Stimulated activated naive B cell treated with anti-CD40 and anti-IgM and Interleukin-4, amounts not matched to agents 10 μg/mL and 1 μg/mL and 100 μg/mL, for 72 hours (primary cell): ENCODE results near the gene SCAMP2.

Source experiments
- ATAC-seq, 2 donors: fragments of 150-1000 bp; cut with Tn5 transposase; replicated peaks; 2 replicates each; pipeline ENCODE4 v1.10.0; 2021; ENCODE audit warnings: moderate library complexity in 1 of 2
- DNase-seq: peaks from one replicate; pipeline ENCODE4 v3.0.0; 2021
- H3K27ac Mint-ChIP-seq: one replicate; pipeline ENCODE4 v1.8.0; 2022; ENCODE audit warnings: mild to moderate bottlenecking, mixed read lengths
- H3K27me3 Mint-ChIP-seq, 2 donors: one replicate each; pipeline ENCODE4 v1.8.0; 2022; ENCODE audit warnings: mixed read lengths in 2 of 2
- H3K36me3 Mint-ChIP-seq, 2 donors: one replicate each; pipeline ENCODE4 v1.8.0; 2022; ENCODE audit warnings: mixed read lengths in 2 of 2, mild to moderate bottlenecking in 1 of 2
- H3K4me1 Mint-ChIP-seq, 2 donors: one replicate each; pipeline ENCODE4 v1.8.0; 2022; ENCODE audit warnings: mixed read lengths in 2 of 2, mild to moderate bottlenecking in 1 of 2
- H3K4me3 Mint-ChIP-seq, 2 donors: one replicate each; pipeline ENCODE4 v1.8.0; 2022; ENCODE audit warnings: mild to moderate bottlenecking in 2 of 2, mixed read lengths in 2 of 2, moderate library complexity in 1 of 2
- H3K9me3 Mint-ChIP-seq, 2 donors: one replicate each; pipeline ENCODE4 v1.8.0; 2022; ENCODE audit warnings: mixed read lengths in 2 of 2, mild to moderate bottlenecking in 1 of 2

The SCAMP2 gene

DNA sequence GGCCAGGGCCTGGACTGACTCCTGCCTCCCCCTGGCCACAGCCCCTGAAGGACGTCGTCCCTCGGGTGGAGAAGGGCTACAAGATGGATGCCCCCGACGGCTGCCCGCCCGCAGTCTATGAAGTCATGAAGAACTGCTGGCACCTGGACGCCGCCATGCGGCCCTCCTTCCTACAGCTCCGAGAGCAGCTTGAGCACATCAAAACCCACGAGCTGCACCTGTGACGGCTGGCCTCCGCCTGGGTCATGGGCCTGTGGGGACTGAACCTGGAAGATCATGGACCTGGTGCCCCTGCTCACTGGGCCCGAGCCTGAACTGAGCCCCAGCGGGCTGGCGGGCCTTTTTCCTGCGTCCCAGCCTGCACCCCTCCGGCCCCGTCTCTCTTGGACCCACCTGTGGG lies 70.9 kb downstream of the SCAMP2 start:
- H3K27me3 Mint-ChIP-seq: no peaks in the 10 kb centered on the region
- peaks cover 32 to 59% of the 10 kb centered on the region in 2 donors for H3K36me3 Mint-ChIP-seq
- DNase-seq: no peak
- peaks cover 42 to 57% of the 10 kb centered on the region in 2 donors for H3K4me1 Mint-ChIP-seq
- no peak overlapping the region for H3K4me3 Mint-ChIP-seq
- peak overlapping the region; percentile 76 for H3K27ac Mint-ChIP-seq
- no peak for ATAC-seq
- peaks cover 0 to 2% of the 10 kb centered on the region in 2 donors for H3K9me3 Mint-ChIP-seq

GRCh38 chr15:74801311-74801997 lies 71.7 kb downstream of the SCAMP2 start:
- H3K4me1 Mint-ChIP-seq: peaks cover 41 to 54% of the 10 kb centered on the region in 2 donors

GRCh38 chr15:74800559-74801094 lies 72.5 kb downstream of the SCAMP2 start:
- H3K4me3 Mint-ChIP-seq: no peak overlapping the region
- ATAC-seq: no peak
- H3K27me3 Mint-ChIP-seq: no peaks in the 10 kb centered on the region
- H3K9me3 Mint-ChIP-seq: no peaks in the 10 kb centered on the region
- peaks cover 36 to 68% of the 10 kb centered on the region in 2 donors for H3K36me3 Mint-ChIP-seq
- no peak for DNase-seq
- peak overlapping the region; percentile 95 for H3K27ac Mint-ChIP-seq
- H3K4me1 Mint-ChIP-seq: peaks cover 45 to 59% of the 10 kb centered on the region in 2 donors

More at GRCh38 chr15:74801311-74801997, 71.7 kb downstream of the SCAMP2 start:
- Mint-ChIP-seq H3K27ac (peak overlapping the region; percentile 95), H3K4me3 (no peak overlapping the region), H3K27me3 (no peaks in the 10 kb centered on the region), H3K9me3 (peaks cover 0 to 1% of the 10 kb centered on the region in 2 donors), H3K36me3 (peaks cover 33 to 62% of the 10 kb centered on the region in 2 donors)
- ATAC-seq (no peak), DNase-seq (no peak)

DNA sequence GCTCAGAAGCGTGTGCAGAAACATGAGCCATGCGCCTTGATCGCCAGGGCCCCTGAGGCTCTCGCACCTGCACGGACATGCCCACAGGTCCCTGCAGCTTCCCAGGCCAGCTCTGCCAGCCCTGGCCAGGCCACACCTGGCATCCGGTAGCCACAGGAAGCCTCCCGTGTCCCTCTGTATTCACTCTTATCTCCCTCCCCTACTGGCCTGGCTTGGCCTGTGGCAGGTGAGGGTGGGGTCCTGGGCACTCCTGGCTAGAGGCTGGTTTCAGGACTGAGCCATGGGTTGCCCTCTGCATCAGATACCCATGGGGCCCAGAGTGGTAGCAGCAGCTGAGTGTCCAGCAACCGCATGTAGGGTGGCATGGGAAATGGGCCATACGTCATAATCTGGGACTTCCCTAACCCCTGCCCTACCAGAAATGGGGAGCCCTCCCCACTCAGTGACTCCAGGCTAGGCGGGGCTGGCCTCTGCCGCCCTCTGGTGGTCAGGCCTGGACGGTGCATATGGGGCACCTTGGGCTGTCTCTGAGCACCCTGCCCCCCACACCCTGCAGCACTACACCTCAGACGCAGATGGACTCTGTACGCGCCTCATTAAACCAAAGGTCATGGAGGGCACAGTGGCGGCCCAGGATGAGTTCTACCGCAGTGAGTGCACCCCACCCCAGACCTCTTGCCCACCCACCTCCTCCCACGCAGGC lies 73.2 kb downstream of the SCAMP2 start:
- H3K4me3 Mint-ChIP-seq: peak overlapping the region; percentile 39 to 50
- H3K27me3 Mint-ChIP-seq: no peaks in the 10 kb centered on the region
- peaks cover 36 to 72% of the 10 kb centered on the region in 2 donors for H3K36me3 Mint-ChIP-seq
- H3K27ac Mint-ChIP-seq: peak overlapping the region; percentile 95
- peak; percentile 85 for DNase-seq
- peaks cover 49 to 65% of the 10 kb centered on the region in 2 donors for H3K4me1 Mint-ChIP-seq
- ATAC-seq: peak; percentile 91 to 95
- no peaks in the 10 kb centered on the region for H3K9me3 Mint-ChIP-seq

GRCh38 chr15:74799255-74799855 lies 73.8 kb downstream of the SCAMP2 start:
- no peaks in the 10 kb centered on the region for H3K27me3 Mint-ChIP-seq
- ATAC-seq (peak; percentile 32 to 38), DNase-seq (no peak)
- peak overlapping the region; percentile 95 for H3K27ac Mint-ChIP-seq
- peaks cover 31 to 71% of the 10 kb centered on the region in 2 donors for H3K36me3 Mint-ChIP-seq
- peaks cover 54 to 71% of the 10 kb centered on the region in 2 donors for H3K4me1 Mint-ChIP-seq
- no peaks in the 10 kb centered on the region for H3K9me3 Mint-ChIP-seq
- peak overlapping the region in 1 of 2 donors; percentile 52 for H3K4me3 Mint-ChIP-seq

DNA sequence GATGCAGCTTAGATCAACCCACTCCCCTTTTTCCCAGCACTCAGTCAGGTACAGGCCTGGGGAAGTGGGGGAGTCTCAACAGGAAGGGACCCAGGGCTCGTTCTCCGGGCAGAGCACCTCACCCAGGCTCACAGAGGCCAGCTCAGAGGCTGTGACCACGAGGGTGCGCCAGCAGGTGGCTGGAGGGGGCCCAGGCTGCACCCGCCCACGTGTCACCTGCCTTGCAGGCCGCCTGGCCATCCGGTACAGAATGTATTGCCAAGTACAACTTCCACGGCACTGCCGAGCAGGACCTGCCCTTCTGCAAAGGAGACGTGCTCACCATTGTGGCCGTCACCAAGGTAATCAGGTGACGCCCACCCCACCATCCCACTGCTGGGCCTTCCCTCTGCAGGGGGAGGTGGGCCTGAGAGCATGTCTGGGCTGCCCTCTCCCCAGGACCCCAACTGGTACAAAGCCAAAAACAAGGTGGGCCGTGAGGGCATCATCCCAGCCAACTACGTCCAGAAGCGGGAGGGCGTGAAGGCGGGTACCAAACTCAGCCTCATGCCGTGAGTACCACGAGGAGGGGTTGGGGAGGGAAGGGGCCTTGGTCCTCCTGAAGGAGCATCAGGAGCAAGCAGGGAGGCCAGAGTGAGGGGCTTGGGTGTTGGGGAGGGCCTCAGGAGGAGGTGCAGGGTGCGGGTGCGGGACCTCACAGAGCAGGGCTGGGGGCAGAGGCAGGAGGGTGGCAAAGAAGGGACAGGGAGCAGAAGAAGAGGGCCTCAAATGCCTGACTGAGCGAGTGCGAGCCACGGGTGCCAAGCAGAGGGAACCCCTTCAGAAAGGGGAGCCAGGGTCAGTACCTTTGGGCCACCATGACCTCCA lies 74.5 kb downstream of the SCAMP2 start:
- peak overlapping the region; percentile 95 for H3K27ac Mint-ChIP-seq
- no peaks in the 10 kb centered on the region for H3K27me3 Mint-ChIP-seq
- peaks cover 25 to 64% of the 10 kb centered on the region in 2 donors for H3K36me3 Mint-ChIP-seq
- peaks cover 51 to 70% of the 10 kb centered on the region in 2 donors for H3K4me1 Mint-ChIP-seq
- no peaks in the 10 kb centered on the region for H3K9me3 Mint-ChIP-seq
- H3K4me3 Mint-ChIP-seq: peak overlapping the region; percentile 55 to 58
- DNase-seq: no peak
- ATAC-seq: no peak

GRCh38 chr15:74795966-74796625 lies 77.1 kb downstream of the SCAMP2 start:
- H3K27ac Mint-ChIP-seq: peak overlapping the region; percentile 86
- H3K4me3 Mint-ChIP-seq: peak overlapping the region; percentile 55 to 61
- DNase-seq (no peak), ATAC-seq (no peak)
- H3K4me1 Mint-ChIP-seq: peaks cover 70 to 90% of the 10 kb centered on the region in 2 donors
- H3K36me3 Mint-ChIP-seq: peaks cover 28 to 61% of the 10 kb centered on the region in 2 donors
- no peaks in the 10 kb centered on the region for H3K27me3 Mint-ChIP-seq
- no peaks in the 10 kb centered on the region for H3K9me3 Mint-ChIP-seq

DNA sequence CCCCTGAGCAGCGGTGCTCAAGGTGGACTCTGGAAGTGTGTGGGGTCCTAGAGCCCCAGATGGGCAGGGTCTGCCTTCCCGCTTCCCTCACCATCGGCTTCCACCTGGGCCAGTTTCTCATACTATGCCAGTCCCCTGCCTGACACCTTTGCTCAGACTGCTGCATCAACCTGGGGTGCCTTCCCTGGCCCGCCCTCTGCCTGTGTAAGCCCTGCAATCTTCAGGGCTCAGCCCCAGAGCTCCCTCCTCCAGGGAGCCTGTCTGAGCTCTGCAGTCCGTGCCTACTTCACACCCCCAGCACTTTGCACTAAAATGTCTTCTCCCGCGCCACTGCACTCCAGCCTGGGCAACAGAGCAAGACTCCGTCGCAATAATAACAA lies 78.2 kb downstream of the SCAMP2 start:
- Mint-ChIP-seq H3K4me1 (peaks cover 67 to 93% of the 10 kb centered on the region in 2 donors), H3K36me3 (peaks cover 30 to 55% of the 10 kb centered on the region in 2 donors), H3K4me3 (peak overlapping the region; percentile 4 to 45), H3K27me3 (no peaks in the 10 kb centered on the region), H3K9me3 (no peaks in the 10 kb centered on the region), H3K27ac (peak overlapping the region; percentile 96)
- ATAC-seq (no peak), DNase-seq (no peak)

DNA sequence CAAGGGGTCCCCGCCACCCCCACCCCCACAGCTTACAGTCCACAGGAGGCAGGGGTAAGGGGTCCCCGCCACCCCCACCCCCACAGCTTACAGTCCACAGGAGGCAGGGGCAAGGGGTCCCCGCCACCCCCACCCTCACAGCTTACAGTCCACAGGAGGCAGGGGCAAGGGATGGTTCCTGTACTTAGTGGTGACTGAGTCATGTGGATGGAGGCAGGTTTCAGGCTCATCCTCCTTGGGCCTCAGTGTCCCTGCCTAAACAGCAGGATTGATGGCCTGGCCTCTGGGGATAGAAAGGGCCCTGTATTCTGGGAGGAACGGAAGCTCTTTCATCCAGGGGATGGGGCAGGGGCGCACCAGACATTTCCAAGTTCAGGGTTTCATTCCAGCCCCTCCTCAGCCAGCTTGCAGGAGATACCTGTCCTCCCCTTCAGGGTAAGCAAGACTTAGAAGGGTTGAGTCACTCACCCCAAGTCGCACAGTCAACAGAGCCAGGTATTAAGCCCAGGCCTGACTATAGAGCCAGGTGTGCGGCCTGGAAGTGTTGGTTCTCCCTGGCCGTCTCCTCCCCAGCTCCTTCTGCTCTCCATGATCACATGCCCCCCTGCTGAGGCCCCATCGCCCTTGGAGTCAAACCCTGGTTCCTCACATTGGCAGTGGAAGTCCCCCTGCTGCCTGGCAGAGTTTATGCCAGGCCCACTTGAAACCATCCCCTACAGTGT lies 78.8 kb downstream of the SCAMP2 start:
- Mint-ChIP-seq H3K36me3 (peaks cover 34 to 56% of the 10 kb centered on the region in 2 donors), H3K4me3 (peak overlapping the region; percentile 4 to 45)
- ATAC-seq: no peak

More for the DNA sequence above, 78.8 kb downstream of the SCAMP2 start:
- Mint-ChIP-seq H3K27me3 (no peaks in the 10 kb centered on the region), H3K27ac (peak overlapping the region; percentile 96), H3K9me3 (no peaks in the 10 kb centered on the region), H3K4me1 (peaks cover 67 to 93% of the 10 kb centered on the region in 2 donors)
- no peak for DNase-seq
